Fibroblast of the aortic adventitia (primary cell): ENCODE data around the gene APOA5. TPM values are rescaled to one million over a fixed set of nuclear protein-coding genes. Genes with fewer than 3 reads are reported as not detected.

ENCODE experiments used
- DNase-seq: peaks from one replicate; pipeline ENCODE4 v3.0.0-alpha.2; 2010; ENCODE audit warnings: low read depth
- H3K4me3 ChIP-seq: 2 replicates; pipeline ENCODE4 v1.5.1; 2011; ENCODE audit warnings: low read depth, mild to moderate bottlenecking, control low read depth, low read length, moderate library complexity
- total RNA-seq: library from RNA; depleted of rRNA; stranded (reverse); fragments of >200 nt; gene quantifications from 2 replicates; pipeline ENCODE4 v1.2.3, GENCODE V29; 2012; ENCODE audit warnings: low replicate concordance
- TF ChIP-seq, protein P1 (sequence below): IDR thresholded peaks from 2 replicates; pipeline ENCODE4 v1.5.1; 2011; ENCODE audit warnings: mild to moderate bottlenecking, low read length, control low read depth, inconsistent platforms; ENCODE audit not compliant: insufficient read depth

The APOA5 gene
- total RNA-seq, 1 donor, result not detected

DNA sequence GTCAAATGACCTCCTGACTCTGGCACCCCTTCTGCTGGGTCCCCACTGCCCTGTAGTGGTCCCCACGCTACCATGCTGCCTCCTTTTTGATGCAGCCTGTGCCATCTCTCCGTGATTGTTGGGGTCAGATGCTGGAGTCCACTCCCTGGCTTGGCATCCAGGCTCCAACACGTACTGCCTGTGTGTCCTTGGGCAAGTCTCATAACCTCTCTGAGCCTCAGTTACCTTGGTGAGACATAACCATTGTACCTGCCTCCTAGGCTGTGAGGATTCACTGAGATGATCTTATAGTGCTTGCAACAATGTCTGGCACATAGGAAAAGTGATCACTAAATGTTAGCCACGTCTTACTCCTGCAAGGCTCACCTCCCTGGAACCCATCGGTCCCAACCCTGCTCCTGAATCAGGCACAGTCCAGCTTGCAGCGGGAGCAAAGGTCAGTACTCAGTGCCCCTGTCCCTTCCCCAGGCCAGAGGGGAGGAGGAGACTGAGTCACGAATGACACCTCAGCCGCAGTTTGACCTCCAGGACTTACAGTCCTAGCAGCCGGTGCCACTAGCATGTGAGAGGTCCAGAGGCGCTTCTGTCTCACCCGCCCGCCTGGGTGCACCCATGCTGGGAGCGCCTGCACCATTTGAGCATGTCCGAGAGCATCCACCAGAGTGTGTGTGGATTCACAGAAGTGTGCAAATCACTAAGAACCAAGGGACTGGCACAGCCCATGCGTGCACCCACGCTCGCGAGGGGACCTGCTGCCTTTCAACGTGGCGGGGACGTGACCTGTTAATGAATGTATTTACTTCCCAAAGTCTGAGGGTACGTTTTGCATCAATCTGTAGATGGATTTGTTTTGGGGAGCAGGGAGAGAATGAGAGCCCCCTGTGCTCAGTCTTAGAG, 34.4 kb upstream of the APOA5 start:
- DNase-seq, result no peak
- H3K4me3 ChIP-seq, result no peak overlapping the region
- TF ChIP-seq, protein P1, sequence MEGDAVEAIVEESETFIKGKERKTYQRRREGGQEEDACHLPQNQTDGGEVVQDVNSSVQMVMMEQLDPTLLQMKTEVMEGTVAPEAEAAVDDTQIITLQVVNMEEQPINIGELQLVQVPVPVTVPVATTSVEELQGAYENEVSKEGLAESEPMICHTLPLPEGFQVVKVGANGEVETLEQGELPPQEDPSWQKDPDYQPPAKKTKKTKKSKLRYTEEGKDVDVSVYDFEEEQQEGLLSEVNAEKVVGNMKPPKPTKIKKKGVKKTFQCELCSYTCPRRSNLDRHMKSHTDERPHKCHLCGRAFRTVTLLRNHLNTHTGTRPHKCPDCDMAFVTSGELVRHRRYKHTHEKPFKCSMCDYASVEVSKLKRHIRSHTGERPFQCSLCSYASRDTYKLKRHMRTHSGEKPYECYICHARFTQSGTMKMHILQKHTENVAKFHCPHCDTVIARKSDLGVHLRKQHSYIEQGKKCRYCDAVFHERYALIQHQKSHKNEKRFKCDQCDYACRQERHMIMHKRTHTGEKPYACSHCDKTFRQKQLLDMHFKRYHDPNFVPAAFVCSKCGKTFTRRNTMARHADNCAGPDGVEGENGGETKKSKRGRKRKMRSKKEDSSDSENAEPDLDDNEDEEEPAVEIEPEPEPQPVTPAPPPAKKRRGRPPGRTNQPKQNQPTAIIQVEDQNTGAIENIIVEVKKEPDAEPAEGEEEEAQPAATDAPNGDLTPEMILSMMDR, result no peak

DNA sequence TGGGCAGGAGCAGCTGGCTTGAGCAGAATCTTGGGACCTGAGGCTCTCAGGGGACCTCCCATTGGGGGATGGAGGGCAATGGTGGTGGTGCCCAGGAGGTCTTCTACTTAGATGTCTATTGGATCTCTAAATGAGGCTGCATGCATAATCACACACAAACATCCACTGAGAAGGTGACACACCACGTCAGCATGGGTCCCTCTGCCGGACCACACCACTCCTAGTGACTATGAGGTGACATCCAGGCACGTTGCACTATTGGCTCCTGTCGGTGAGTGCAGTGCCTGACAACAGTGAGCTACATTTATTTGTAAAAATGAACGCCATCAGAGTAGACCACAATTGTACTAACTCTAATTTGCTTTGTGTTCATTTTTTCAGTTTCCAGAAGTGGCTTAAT, 33.8 kb upstream of the APOA5 start:
- TF ChIP-seq, protein P1, result no peak
- H3K4me3 ChIP-seq, result no peak overlapping the region
- no peak for DNase-seq

DNA sequence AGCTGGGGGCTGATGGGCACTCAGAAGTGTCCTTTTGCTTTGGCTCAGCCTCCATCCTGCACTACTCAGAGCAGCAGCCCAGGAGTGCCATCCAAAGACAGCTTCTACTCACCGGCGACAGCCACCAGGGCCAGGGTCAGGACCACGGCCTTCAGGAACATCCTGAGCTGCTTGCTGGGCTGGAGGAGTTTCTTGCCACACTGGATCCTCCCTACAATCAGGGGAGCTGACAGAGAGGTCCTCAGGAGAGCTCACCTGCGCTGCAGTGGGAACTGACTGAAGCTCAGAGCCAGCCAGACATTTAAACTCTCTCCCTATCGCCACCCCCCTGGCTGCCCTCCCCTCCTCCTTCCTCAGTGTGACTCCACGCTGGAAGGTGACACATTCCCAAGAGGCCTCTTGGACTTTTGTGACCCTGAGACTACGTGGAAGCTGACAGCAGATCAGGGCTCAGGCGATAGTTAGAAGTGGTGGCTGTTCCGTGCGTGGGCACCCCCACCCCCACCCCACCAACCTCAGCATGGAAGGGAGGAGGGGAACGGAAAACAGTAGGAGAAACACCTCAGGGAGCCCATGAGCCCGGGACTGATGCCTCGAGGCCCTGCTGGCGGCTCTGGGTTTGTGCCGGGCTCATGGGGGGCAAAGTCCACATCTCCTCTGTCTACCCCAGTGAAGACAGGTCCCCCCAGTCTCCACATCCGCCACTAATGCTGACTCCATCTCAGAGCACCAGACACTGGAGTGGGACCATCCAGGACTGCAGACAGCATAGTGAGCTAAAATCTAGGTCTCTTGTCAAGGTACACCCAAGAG, 31.6 kb upstream of the APOA5 start, which contains the start of gene APOA4:
Gene APOA4, minus strand, starts transcription at position 274 of the 813 bp plus-strand sequence. Its CDS starts 113 bp downstream, at position 161.
- H3K4me3 ChIP-seq, result no peak within 1 kb of the TSS
- TF ChIP-seq, protein P1, result no peak
- no peak for DNase-seq

DNA sequence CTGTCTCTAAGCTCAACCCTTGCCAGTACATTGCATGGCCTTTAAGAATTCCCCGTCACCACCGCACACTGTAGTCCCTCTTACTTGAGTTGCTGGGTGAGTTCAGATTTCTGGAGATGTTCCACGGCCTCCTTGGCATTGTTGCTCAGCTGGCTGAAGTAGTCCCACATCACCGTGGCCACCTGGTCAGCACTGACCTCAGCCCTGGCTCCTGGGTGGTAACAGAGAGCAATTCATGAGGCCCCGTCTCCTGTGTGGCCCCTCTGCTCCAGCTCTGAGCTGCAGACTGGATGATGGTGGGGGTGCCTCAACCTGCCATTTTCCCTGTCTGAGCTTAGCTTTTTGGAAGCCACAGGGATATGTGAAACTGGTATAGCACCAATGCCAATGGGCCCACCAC, 30.9 kb upstream of the APOA5 start:
- TF ChIP-seq, protein P1, result no peak
- DNase-seq, result no peak

DNA sequence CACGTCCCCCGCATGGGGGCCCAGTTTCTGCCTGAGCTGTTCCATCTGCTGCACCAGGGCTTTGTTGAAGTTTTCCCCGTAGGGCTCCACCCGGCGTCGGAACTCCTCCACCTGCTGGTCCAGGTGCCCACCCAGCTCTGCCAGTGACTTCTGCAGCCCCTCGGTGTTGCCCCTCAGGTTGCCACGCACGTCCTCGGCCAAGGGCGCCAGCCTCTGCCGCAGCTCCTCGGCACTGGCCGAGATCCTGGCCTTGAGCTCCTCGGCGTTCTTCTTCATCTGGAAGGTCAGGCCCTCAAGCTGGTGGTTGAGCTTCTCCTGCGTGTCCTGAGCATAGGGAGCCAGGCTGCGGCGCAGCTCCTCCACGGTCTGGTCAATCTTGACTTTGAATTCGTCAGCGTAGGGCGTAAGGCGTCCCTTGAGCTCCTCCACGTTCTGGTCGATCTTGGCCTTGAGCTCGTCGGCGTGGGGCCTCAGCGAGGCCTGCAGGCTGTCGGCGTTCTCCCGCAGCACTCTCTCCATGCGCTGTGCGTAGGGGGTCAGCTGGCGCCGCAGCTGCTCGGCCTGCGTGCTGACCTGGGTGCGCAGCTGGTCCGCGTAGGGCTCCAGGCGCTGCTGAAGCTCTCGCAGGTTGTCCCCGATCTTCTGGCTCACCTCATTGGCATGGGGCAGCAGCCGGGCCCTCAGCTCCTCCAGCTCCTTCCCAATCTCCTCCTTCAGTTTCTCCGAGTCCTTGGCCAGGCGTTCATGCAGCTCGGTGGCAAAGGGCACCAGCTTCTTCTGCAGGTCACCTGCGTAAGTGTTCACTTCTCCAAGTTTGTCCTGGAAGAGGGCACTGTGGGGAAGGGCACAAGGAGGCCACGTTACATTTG, 29.6 kb upstream of the APOA5 start:
- no peak overlapping the region for H3K4me3 ChIP-seq
- TF ChIP-seq, protein P1, result no peak
- no peak for DNase-seq

More for the DNA sequence above, 30.9 kb upstream of the APOA5 start:
- H3K4me3 ChIP-seq, result no peak overlapping the region

DNA sequence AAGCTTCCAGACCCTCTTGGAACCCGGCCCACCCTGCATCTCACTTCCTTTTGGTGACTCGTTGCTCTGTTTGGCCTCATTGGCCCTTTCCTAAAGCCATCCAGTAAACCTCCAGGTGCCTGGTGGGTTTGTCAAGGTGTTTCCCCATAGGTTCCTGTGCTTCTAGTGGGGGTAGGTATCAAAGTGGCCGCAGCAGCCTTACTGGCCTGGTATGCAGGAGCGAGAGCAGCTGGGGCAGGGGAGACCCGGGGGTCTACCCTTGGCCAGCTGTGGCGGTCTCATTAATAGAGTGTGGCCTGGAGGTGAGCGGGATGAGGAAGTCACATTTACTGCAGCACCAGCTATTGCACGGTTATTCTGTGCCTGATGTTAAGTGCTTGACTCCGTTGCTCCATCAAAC, 27.4 kb upstream of the APOA5 start:
- DNase-seq, result no peak
- TF ChIP-seq, protein P1, result no peak
- H3K4me3 ChIP-seq, result no peak overlapping the region
